ENCODE data around the gene RABAC1.

The RABAC1 gene

DNA sequence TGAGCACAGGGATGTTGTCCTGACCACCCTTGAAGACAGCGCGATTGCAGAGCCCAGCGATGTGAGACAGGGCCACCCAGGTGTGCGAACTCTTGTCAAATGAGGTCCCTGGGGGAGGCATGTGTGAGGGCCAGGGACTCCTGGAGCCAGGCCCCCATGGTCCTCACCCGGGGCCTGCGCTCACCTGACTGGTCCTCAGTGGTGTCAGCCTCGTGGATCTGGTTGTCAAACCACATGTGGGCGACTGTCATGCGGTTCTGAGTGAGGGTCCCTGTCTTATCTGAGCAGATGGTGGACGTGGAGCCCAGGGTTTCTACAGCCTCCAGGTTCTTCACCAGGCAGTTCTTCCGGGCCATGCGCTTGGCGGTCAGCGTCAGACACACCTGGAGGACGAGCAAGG is 22.6 kb upstream of the RABAC1 start:
- Histone ChIP-seq H2AK5ac (ENCODE audit: low read depth, low read length) (no peak overlapping the region), H3K23ac (ENCODE audit: low read depth, low read length, poor library complexity) (peak overlapping the region; percentile 46), H3K79me1 (ENCODE audit: low read depth, low read length) (no peaks in the 10 kb centered on the region), H3K4me1 (ENCODE audit: control insufficient read depth in 2 of 2, insufficient read depth in 1 of 2, low read depth in 1 of 2, low read length in 2 of 2) (no peaks in the 10 kb centered on the region), H2BK120ac (ENCODE audit: low read depth, low read length) (no peak overlapping the region), H2BK5ac (ENCODE audit: low read length) (no peak overlapping the region), H3K27ac (replicated peaks; ENCODE audit: low read length) (no peak overlapping the region), H2BK12ac (ENCODE audit: low read length) (no peak overlapping the region), H3K4me3 (ENCODE audit: low read length in 2 of 2) (no peak overlapping the region), H2AFZ (ENCODE audit: low read length) (no peak overlapping the region), H3K18ac (ENCODE audit: low read length) (no peak overlapping the region), H4K8ac (ENCODE audit: low read depth, low read length) (no peak overlapping the region), H3K27me3 (ENCODE audit: control insufficient read depth in 3 of 3, insufficient read depth in 3 of 3, low read depth in 1 of 3, low read length in 3 of 3) (no peaks in the 10 kb centered on the region), H4K91ac (ENCODE audit: low read depth, low read length, poor library complexity) (no peak overlapping the region), H2BK15ac (ENCODE audit: low read length) (no peak overlapping the region), H3K36me3 (replicated peaks in 1 of 2; ENCODE audit: control insufficient read depth in 2 of 2, insufficient read depth in 2 of 2, low read length in 2 of 2) (peaks cover 1 to 13% of the 10 kb centered on the region in 2 donors), H3K4ac (ENCODE audit: low read length) (no peak overlapping the region), H3K9me3 (replicated peaks in 1 of 2; ENCODE audit: control insufficient read depth in 2 of 2, insufficient read depth in 1 of 2, low read depth in 1 of 2, low read length in 2 of 2) (no peaks in the 10 kb centered on the region), H3K9ac (ENCODE audit: low read depth, low read length, poor library complexity) (peak overlapping the region; percentile 7), H3K4me2 (ENCODE audit: insufficient read depth, low read length, poor library complexity, severe bottlenecking) (no peak overlapping the region), H3K14ac (ENCODE audit: low read length) (no peak overlapping the region)
- no peak for DNase-seq (ENCODE audit: low spot score)
- no CpG with 5 or more reads among the region's 15 CpGs for WGBS, 2 donors (ENCODE audit: extremely low coverage in 2 of 2, insufficient read length in 2 of 2, insufficient replicate concordance in 1 of 2)

DNA sequence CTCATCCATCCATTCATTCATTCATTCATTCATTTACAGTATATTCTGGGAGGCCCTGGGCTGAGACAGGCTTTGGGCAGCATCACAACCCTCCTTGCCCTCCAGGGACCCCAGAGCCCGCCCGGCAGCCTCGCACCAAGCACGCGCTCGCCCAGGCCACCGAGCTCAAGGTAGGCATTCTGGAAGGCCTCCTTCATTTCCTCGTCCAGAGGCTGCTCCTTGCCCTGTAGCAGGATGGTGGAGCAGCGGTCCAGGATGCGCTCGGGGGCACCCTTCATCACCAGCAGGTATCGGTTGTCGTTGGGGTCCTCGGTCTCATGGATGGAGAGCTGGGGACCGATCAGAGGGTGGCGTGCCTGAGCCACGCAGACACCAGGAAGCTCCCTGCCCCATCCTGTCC is 19.3 kb upstream of the RABAC1 start:
- peak overlapping the region; percentile 31 for H3K23ac ChIP-seq (ENCODE audit: low read depth, low read length, poor library complexity)
- H2AFZ ChIP-seq (ENCODE audit: low read length) = no peak overlapping the region
- H3K4me2 ChIP-seq (ENCODE audit: insufficient read depth, low read length, poor library complexity, severe bottlenecking) = no peak overlapping the region
- H3K18ac ChIP-seq (ENCODE audit: low read length) = no peak overlapping the region
- H3K14ac ChIP-seq (ENCODE audit: low read length) = no peak overlapping the region
- peak overlapping the region; percentile 70 for H3K9ac ChIP-seq (ENCODE audit: low read depth, low read length, poor library complexity)
- no peak overlapping the region for H2BK5ac ChIP-seq (ENCODE audit: low read length)
- no peak overlapping the region for H2BK15ac ChIP-seq (ENCODE audit: low read length)
- H3K36me3 ChIP-seq (replicated peaks in 1 of 2; ENCODE audit: control insufficient read depth in 2 of 2, insufficient read depth in 2 of 2, low read length in 2 of 2) = peaks cover 3 to 14% of the 10 kb centered on the region in 2 donors
- no peak for DNase-seq (ENCODE audit: low spot score)
- H3K4me1 ChIP-seq (ENCODE audit: control insufficient read depth in 2 of 2, insufficient read depth in 1 of 2, low read depth in 1 of 2, low read length in 2 of 2) = no peaks in the 10 kb centered on the region
- H3K79me1 ChIP-seq (ENCODE audit: low read depth, low read length) = no peaks in the 10 kb centered on the region
- no peaks in the 10 kb centered on the region for H3K9me3 ChIP-seq (replicated peaks in 1 of 2; ENCODE audit: control insufficient read depth in 2 of 2, insufficient read depth in 1 of 2, low read depth in 1 of 2, low read length in 2 of 2)
- WGBS, 2 donors (ENCODE audit: extremely low coverage in 2 of 2, insufficient read length in 2 of 2, insufficient replicate concordance in 1 of 2) = no CpG with 5 or more reads among the region's 17 CpGs
- no peaks in the 10 kb centered on the region for H3K27me3 ChIP-seq (ENCODE audit: control insufficient read depth in 3 of 3, insufficient read depth in 3 of 3, low read depth in 1 of 3, low read length in 3 of 3)
- H2AK5ac ChIP-seq (ENCODE audit: low read depth, low read length) = no peak overlapping the region
- H4K8ac ChIP-seq (ENCODE audit: low read depth, low read length) = no peak overlapping the region
- no peak overlapping the region for H3K4ac ChIP-seq (ENCODE audit: low read length)
- H2BK120ac ChIP-seq (ENCODE audit: low read depth, low read length) = no peak overlapping the region
- H3K27ac ChIP-seq (replicated peaks; ENCODE audit: low read length) = no peak overlapping the region
- H3K4me3 ChIP-seq (ENCODE audit: low read length in 2 of 2) = no peak overlapping the region
- no peak overlapping the region for H4K91ac ChIP-seq (ENCODE audit: low read depth, low read length, poor library complexity)
- no peak overlapping the region for H2BK12ac ChIP-seq (ENCODE audit: low read length)

DNA sequence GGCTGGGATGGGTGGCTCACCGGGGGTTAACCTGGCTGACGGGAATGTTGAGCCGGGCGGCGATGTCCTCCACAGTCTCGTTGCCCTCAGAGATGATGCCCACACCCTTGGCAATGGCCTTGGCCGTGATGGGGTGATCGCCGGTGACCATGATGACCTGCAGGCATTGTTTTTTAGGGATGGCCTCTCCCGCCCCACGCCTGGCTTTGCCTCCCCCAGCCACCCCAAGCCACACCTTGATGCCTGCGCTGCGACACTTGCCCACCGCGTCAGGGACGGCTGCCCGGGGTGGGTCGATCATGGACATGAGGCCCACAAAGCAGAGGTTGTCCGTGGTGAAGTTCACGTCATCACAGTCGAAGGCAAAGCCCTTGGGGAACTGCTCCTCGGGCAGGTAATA is 18.8 kb upstream of the RABAC1 start:
- no CpG with 5 or more reads among the region's 22 CpGs for WGBS, 2 donors (ENCODE audit: extremely low coverage in 2 of 2, insufficient read length in 2 of 2, insufficient replicate concordance in 1 of 2)
- Histone ChIP-seq H3K23ac (ENCODE audit: low read depth, low read length, poor library complexity) (peak overlapping the region; percentile 55), H3K36me3 (replicated peaks in 1 of 2; ENCODE audit: control insufficient read depth in 2 of 2, insufficient read depth in 2 of 2, low read length in 2 of 2) (peaks cover 3 to 14% of the 10 kb centered on the region in 2 donors), H3K18ac (ENCODE audit: low read length) (no peak overlapping the region), H3K4me3 (ENCODE audit: low read length in 2 of 2) (peak overlapping the region in 1 of 2 donors; percentile 12), H4K91ac (ENCODE audit: low read depth, low read length, poor library complexity) (no peak overlapping the region), H3K4ac (ENCODE audit: low read length) (no peak overlapping the region), H3K9ac (ENCODE audit: low read depth, low read length, poor library complexity) (peak overlapping the region; percentile 70), H2BK5ac (ENCODE audit: low read length) (no peak overlapping the region), H3K4me1 (ENCODE audit: control insufficient read depth in 2 of 2, insufficient read depth in 1 of 2, low read depth in 1 of 2, low read length in 2 of 2) (no peaks in the 10 kb centered on the region), H3K14ac (ENCODE audit: low read length) (peak overlapping the region; percentile 56), H2BK12ac (ENCODE audit: low read length) (no peak overlapping the region), H3K27me3 (ENCODE audit: control insufficient read depth in 3 of 3, insufficient read depth in 3 of 3, low read depth in 1 of 3, low read length in 3 of 3) (no peaks in the 10 kb centered on the region), H3K9me3 (replicated peaks in 1 of 2; ENCODE audit: control insufficient read depth in 2 of 2, insufficient read depth in 1 of 2, low read depth in 1 of 2, low read length in 2 of 2) (no peaks in the 10 kb centered on the region), H2BK120ac (ENCODE audit: low read depth, low read length) (no peak overlapping the region), H3K79me1 (ENCODE audit: low read depth, low read length) (no peaks in the 10 kb centered on the region), H2AFZ (ENCODE audit: low read length) (no peak overlapping the region), H4K8ac (ENCODE audit: low read depth, low read length) (no peak overlapping the region), H3K4me2 (ENCODE audit: insufficient read depth, low read length, poor library complexity, severe bottlenecking) (no peak overlapping the region), H2AK5ac (ENCODE audit: low read depth, low read length) (peak overlapping the region; percentile 81), H3K27ac (replicated peaks; ENCODE audit: low read length) (no peak overlapping the region), H2BK15ac (ENCODE audit: low read length) (no peak overlapping the region)
- DNase-seq (ENCODE audit: low spot score) = no peak

DNA sequence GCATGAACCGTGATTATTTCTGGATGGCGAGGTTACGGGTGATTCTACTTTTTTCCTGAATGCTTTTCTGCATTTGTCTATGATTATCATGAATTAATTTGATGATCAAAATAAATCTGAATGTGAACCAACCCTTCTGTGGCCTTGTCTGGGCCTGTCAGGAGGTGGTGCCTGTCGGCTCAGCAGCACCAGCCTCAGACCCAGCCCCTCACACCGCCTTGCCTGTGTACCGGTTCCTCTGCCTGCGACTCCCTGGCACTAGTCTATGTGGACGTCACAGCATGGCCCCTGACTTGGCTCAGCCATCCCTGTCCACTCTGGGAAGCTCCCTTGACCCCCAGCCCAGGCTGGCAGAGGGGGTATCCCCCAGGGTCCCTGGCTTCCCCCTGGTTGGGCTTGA is 15.5 kb upstream of the RABAC1 start:
- Histone ChIP-seq H2AFZ (ENCODE audit: low read length) (no peak overlapping the region), H3K79me1 (ENCODE audit: low read depth, low read length) (no peaks in the 10 kb centered on the region), H3K18ac (ENCODE audit: low read length) (no peak overlapping the region), H2BK15ac (ENCODE audit: low read length) (no peak overlapping the region), H3K9ac (ENCODE audit: low read depth, low read length, poor library complexity) (no peak overlapping the region), H3K4me1 (ENCODE audit: control insufficient read depth in 2 of 2, insufficient read depth in 1 of 2, low read depth in 1 of 2, low read length in 2 of 2) (no peaks in the 10 kb centered on the region), H4K8ac (ENCODE audit: low read depth, low read length) (no peak overlapping the region), H2BK12ac (ENCODE audit: low read length) (peak overlapping the region; percentile 90), H2AK5ac (ENCODE audit: low read depth, low read length) (no peak overlapping the region), H3K9me3 (replicated peaks in 1 of 2; ENCODE audit: control insufficient read depth in 2 of 2, insufficient read depth in 1 of 2, low read depth in 1 of 2, low read length in 2 of 2) (no peaks in the 10 kb centered on the region), H3K27me3 (ENCODE audit: control insufficient read depth in 3 of 3, insufficient read depth in 3 of 3, low read depth in 1 of 3, low read length in 3 of 3) (no peaks in the 10 kb centered on the region), H3K14ac (ENCODE audit: low read length) (no peak overlapping the region), H2BK5ac (ENCODE audit: low read length) (no peak overlapping the region), H3K4ac (ENCODE audit: low read length) (no peak overlapping the region), H4K91ac (ENCODE audit: low read depth, low read length, poor library complexity) (no peak overlapping the region), H3K27ac (replicated peaks; ENCODE audit: low read length) (no peak overlapping the region), H3K36me3 (replicated peaks in 1 of 2; ENCODE audit: control insufficient read depth in 2 of 2, insufficient read depth in 2 of 2, low read length in 2 of 2) (peaks cover 5% of the 10 kb centered on the region in 2 donors), H3K4me3 (ENCODE audit: low read length in 2 of 2) (no peak overlapping the region), H3K23ac (ENCODE audit: low read depth, low read length, poor library complexity) (no peak overlapping the region), H2BK120ac (ENCODE audit: low read depth, low read length) (no peak overlapping the region), H3K4me2 (ENCODE audit: insufficient read depth, low read length, poor library complexity, severe bottlenecking) (no peak overlapping the region)
- no peak for DNase-seq (ENCODE audit: low spot score)
- WGBS, 2 donors (ENCODE audit: extremely low coverage in 2 of 2, insufficient read length in 2 of 2, insufficient replicate concordance in 1 of 2) = no CpG with 5 or more reads among the region's 8 CpGs
